K562 (cell line): Measurements from ENCODE around the gene XRN1. TPM values are rescaled to one million over a fixed set of nuclear protein-coding genes. Genes with fewer than 3 reads are reported as not detected.

ENCODE experiments used
- CHAMP1 ChIP-seq: fragments of 450-650 bp; IDR thresholded peaks from 2 replicates; pipeline ENCODE4 v1.6.1; 2016; ENCODE audit warnings: mild to moderate bottlenecking
- ETV1 ChIP-seq: fragments of 450-650 bp; conservative IDR thresholded peaks from 2 replicates; pipeline ENCODE4 v1.6.1; 2016; ENCODE audit warnings: missing genetic modification characterization, control low read depth, low read depth, missing compliant biosample characterization
- FIP1L1 ChIP-seq: fragments of 200-400 bp; formaldehyde crosslinking; IDR thresholded peaks from 2 replicates; pipeline ENCODE4 v1.6.1; 2018; ENCODE audit warnings: mild to moderate bottlenecking, low read depth, low read length; ENCODE audit not compliant: poor library complexity, severe bottlenecking
- GTF2F1 ChIP-seq: IDR thresholded peaks from 2 replicates; pipeline ENCODE4 v1.6.1; 2011; ENCODE audit warnings: low read depth, low read length, improper control_type of control experiment
- MGA ChIP-seq: fragments of 450-650 bp; IDR thresholded peaks from 2 replicates; pipeline ENCODE4 v1.6.1; 2016; ENCODE audit warnings: mild to moderate bottlenecking, moderate library complexity
- POLR3G ChIP-seq: IDR thresholded peaks from 2 replicates; pipeline ENCODE4 v1.6.1; 2011; ENCODE audit not compliant: insufficient read length, insufficient replicate concordance; ENCODE audit errors: extremely low read depth
- TAF1 ChIP-seq: IDR thresholded peaks from 2 replicates; pipeline ENCODE4 v1.6.1; 2011; ENCODE audit warnings: mild to moderate bottlenecking, low read length, moderate library complexity; ENCODE audit not compliant: insufficient read depth, control insufficient read depth, severe bottlenecking; ENCODE audit errors: extremely low read depth
- TGIF2 ChIP-seq: sonication (generic); formaldehyde crosslinking; IDR thresholded peaks from 2 replicates; pipeline ENCODE4 v1.8.1; 2022; ENCODE audit warnings: mild to moderate bottlenecking, missing genetic modification reagents, moderate library complexity
- ZNF639 ChIP-seq, 2 experiments: fragments of 200-800 bp in 1 of 2; sonication (Bioruptor generic) in 1 of 2; sonication (generic) in 1 of 2; formaldehyde crosslinking in 1 of 2; IDR thresholded peaks in 1 of 2; conservative IDR thresholded peaks in 1 of 2; 2 replicates each; pipeline versions ENCODE4 v1.5.0 to v1.6.1; 2016 to 2020; ENCODE audit warnings: missing compliant biosample characterization in 1 of 2, missing genetic modification characterization in 1 of 2, missing genetic modification reagents in 1 of 2
- polyA plus RNA-seq, 8 experiments: library from polyadenylated mRNA; depleted of rRNA in 4 of 8; stranded (reverse) in 5 of 8; unstranded in 3 of 8; fragments of >200 nt; fragmentation: Nextera tagmentation in 2 of 8; fragmentation: Illumina TruSeq in 1 of 8; extraction: Ambion mirVana in 2 of 8; extraction: Trizol in 1 of 8; gene quantifications; 2 replicates each; pipeline versions ENCODE4 v1.2.1 to v1.2.3, GENCODE V29; 2011 to 2014; ENCODE audit warnings: inconsistent platforms in 1 of 8, missing spikeins in 1 of 8
- total RNA-seq, 7 experiments: library from RNA; depleted of rRNA in 6 of 7; stranded (reverse); fragments of >200 nt in 6 of 7; fragmentation: Illumina TruSeq in 2 of 7; extraction: Trizol in 2 of 7; gene quantifications; 2 replicates each; pipeline versions ENCODE4 v1.2.1 to v1.2.3, GENCODE V29; 2011 to 2021; ENCODE audit warnings: low replicate concordance in 1 of 7

XRN1 gene
- total and polyA plus RNA-seq, 9 of the 15 experiments (the other 6 are each of a cell fraction or from before 2014, with no cell fraction given): 3.1 to 28.4 (median 17.2) TPM

GRCh38 chr3:142447852-142448823 lies at the start of gene XRN1 (continued):
- 0 out of 2 replicates have a peak, but pooled peaks have one; percentile 17 for TF ChIP-seq MGA
- peak; percentile 74 for TF ChIP-seq ETV1 (tag)
- TF ChIP-seq POLR3G: no peak
- 0 out of 2 replicates have a peak, but pooled peaks have one; percentile 62 for TF ChIP-seq CHAMP1
- TF ChIP-seq TGIF2: no peak
- TF ChIP-seq ZNF639 (CRISPR knock-in tag; conservative IDR thresholded peaks at IDR 0.05 in 1 of 2, IDR thresholded peaks at IDR 0.05 in 1 of 2): peak in 1 of 2 experiments; percentile 89; a peak in 2 of 4 replicates
- TF ChIP-seq FIP1L1: peak; percentile 64
- peak; percentile 95 for TF ChIP-seq TAF1
- no peak for TF ChIP-seq GTF2F1
